Measurements from ENCODE around the gene ABI2.
A peak's percentile ranks its signal among the peaks of the same experiment; 100 is the strongest.

The ABI2 gene

DNA sequence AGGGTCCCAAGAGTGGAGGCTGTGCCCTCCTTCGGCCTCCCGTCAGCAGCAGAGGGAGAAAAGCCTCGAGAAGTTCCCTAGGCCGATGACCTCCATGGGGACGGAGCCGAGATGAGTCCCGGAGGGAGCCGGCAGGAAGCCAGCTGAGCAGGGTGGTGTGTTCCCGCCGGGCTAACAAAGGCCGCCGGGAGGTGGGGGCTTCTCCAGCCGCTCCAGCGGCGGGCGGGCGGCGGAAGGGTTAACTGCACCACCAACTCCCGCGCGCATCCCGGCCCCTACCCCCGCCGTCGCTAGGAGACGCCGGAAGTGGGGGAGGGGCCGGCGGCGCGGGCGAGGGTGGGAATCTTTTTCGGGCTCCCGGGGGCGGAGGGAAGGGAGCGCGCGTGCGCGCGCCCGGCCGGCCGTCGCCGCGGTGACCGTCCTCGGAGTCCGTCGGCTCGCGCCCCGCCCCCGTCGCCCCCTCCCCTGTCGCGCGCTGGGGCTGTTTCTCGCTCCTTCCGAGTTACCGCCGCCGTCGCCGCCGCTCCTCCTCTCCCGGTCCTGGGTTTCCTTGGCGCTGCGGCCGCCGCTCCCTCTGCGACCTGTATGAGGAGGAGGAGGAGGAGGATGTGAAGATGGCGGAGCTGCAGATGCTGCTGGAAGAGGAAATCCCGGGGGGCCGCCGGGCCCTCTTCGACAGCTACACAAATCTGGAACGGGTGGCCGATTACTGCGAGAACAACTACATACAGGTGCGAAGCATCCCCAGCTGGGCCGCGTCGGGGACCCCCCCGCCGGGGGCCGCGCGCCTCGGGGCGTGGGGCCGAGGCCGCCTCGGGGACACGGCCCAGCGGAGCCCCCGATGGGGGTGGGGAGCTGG, at the start of gene ABI2 (continued):
- TF ChIP-seq, protein P1, sequence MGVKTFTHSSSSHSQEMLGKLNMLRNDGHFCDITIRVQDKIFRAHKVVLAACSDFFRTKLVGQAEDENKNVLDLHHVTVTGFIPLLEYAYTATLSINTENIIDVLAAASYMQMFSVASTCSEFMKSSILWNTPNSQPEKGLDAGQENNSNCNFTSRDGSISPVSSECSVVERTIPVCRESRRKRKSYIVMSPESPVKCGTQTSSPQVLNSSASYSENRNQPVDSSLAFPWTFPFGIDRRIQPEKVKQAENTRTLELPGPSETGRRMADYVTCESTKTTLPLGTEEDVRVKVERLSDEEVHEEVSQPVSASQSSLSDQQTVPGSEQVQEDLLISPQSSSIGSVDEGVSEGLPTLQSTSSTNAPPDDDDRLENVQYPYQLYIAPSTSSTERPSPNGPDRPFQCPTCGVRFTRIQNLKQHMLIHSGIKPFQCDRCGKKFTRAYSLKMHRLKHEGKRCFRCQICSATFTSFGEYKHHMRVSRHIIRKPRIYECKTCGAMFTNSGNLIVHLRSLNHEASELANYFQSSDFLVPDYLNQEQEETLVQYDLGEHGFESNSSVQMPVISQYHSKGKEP (tag by site-specific recombination; IDR thresholded peaks at IDR 0.05) = 0 out of 2 replicates have a peak, but pooled peaks have one; percentile 11
- no peak for TF ChIP-seq ZNF549 (tag by site-specific recombination; IDR thresholded peaks at IDR 0.05)
- TF ChIP-seq ZBTB21 (tag by site-specific recombination; IDR thresholded peaks at IDR 0.05) = 0 out of 2 replicates have a peak, but pooled peaks have one; percentile 15
- peak; percentile 44; the same call in 1 of the 2 replicates for TF ChIP-seq ZNF660 (tag by site-specific recombination; IDR thresholded peaks at IDR 0.05)
- no peak for TF ChIP-seq ZNF416 (tag by site-specific recombination; IDR thresholded peaks at IDR 0.05)
- TF ChIP-seq ZNF366 (tag by site-specific recombination; conservative IDR thresholded peaks at IDR 0.05) = no peak; the same call in 1 of the 2 replicates
- TF ChIP-seq, protein P2, sequence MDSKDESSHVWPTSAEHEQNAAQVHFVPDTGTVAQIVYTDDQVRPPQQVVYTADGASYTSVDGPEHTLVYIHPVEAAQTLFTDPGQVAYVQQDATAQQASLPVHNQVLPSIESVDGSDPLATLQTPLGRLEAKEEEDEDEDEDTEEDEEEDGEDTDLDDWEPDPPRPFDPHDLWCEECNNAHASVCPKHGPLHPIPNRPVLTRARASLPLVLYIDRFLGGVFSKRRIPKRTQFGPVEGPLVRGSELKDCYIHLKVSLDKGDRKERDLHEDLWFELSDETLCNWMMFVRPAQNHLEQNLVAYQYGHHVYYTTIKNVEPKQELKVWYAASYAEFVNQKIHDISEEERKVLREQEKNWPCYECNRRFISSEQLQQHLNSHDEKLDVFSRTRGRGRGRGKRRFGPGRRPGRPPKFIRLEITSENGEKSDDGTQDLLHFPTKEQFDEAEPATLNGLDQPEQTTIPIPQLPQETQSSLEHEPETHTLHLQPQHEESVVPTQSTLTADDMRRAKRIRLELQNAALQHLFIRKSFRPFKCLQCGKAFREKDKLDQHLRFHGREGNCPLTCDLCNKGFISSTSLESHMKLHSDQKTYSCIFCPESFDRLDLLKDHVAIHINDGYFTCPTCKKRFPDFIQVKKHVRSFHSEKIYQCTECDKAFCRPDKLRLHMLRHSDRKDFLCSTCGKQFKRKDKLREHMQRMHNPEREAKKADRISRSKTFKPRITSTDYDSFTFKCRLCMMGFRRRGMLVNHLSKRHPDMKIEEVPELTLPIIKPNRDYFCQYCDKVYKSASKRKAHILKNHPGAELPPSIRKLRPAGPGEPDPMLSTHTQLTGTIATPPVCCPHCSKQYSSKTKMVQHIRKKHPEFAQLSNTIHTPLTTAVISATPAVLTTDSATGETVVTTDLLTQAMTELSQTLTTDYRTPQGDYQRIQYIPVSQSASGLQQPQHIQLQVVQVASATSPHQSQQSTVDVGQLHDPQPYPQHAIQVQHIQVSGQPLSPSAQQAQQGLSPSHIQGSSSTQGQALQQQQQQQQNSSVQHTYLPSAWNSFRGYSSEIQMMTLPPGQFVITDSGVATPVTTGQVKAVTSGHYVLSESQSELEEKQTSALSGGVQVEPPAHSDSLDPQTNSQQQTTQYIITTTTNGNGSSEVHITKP (tag by site-specific recombination; IDR thresholded peaks at IDR 0.05) = peak; percentile 84
- TF ChIP-seq ZNF404 (tag by site-specific recombination; IDR thresholded peaks at IDR 0.05) = no peak
- TF ChIP-seq KLF8 (tag by site-specific recombination; IDR thresholded peaks at IDR 0.05) = peak; percentile 51; the same call in 1 of the 2 replicates
- TF ChIP-seq ZNF621 (tag by site-specific recombination; IDR thresholded peaks at IDR 0.05) = no peak
- TF ChIP-seq ZSCAN23 (tag by site-specific recombination; IDR thresholded peaks at IDR 0.05) = no peak
- no peak for TF ChIP-seq ZNF426 (tag by site-specific recombination; IDR thresholded peaks at IDR 0.05)
- TF ChIP-seq OVOL3 (tag by site-specific recombination; IDR thresholded peaks at IDR 0.05) = no peak
- TF ChIP-seq, protein P3, sequence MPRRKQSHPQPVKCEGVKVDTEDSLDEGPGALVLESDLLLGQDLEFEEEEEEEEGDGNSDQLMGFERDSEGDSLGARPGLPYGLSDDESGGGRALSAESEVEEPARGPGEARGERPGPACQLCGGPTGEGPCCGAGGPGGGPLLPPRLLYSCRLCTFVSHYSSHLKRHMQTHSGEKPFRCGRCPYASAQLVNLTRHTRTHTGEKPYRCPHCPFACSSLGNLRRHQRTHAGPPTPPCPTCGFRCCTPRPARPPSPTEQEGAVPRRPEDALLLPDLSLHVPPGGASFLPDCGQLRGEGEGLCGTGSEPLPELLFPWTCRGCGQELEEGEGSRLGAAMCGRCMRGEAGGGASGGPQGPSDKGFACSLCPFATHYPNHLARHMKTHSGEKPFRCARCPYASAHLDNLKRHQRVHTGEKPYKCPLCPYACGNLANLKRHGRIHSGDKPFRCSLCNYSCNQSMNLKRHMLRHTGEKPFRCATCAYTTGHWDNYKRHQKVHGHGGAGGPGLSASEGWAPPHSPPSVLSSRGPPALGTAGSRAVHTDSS (tag by site-specific recombination; IDR thresholded peaks at IDR 0.05) = peak; percentile 84
- TF ChIP-seq ZNF785 (tag by site-specific recombination; IDR thresholded peaks at IDR 0.05) = no peak
- peak; percentile 42; the same call in 1 of the 2 replicates for TF ChIP-seq ZNF629 (tag by site-specific recombination; IDR thresholded peaks at IDR 0.05)
- TF ChIP-seq ZNF202 (tag by site-specific recombination; IDR thresholded peaks at IDR 0.05; ENCODE audit: borderline replicate concordance) = no peak
- TF ChIP-seq ZNF391 (tag by site-specific recombination; IDR thresholded peaks at IDR 0.05; ENCODE audit: borderline replicate concordance, low read depth) = peak; percentile 52; the same call in 1 of the 2 replicates
- TF ChIP-seq KLF10 (tag by site-specific recombination; IDR thresholded peaks at IDR 0.05) = peak; percentile 71
- no peak; the same call in 1 of the 2 replicates for TF ChIP-seq ZBTB20 (tag by site-specific recombination; IDR thresholded peaks at IDR 0.05)
- no peak for TF ChIP-seq ZSCAN16 (tag by site-specific recombination; IDR thresholded peaks at IDR 0.05)
- TF ChIP-seq, protein P4, sequence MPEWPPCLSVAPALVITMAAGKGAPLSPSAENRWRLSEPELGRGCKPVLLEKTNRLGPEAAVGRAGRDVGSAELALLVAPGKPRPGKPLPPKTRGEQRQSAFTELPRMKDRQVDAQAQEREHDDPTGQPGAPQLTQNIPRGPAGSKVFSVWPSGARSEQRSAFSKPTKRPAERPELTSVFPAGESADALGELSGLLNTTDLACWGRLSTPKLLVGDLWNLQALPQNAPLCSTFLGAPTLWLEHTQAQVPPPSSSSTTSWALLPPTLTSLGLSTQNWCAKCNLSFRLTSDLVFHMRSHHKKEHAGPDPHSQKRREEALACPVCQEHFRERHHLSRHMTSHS (tag by site-specific recombination; IDR thresholded peaks at IDR 0.05) = no peak
- no peak for TF ChIP-seq SCRT1 (tag by site-specific recombination; IDR thresholded peaks at IDR 0.05; ENCODE audit: borderline replicate concordance)
- TF ChIP-seq ZFHX2 (tag by site-specific recombination; conservative IDR thresholded peaks at IDR 0.05) = peak; percentile 59
- no peak for TF ChIP-seq ZNF654 (tag by site-specific recombination; IDR thresholded peaks at IDR 0.05; ENCODE audit: low read depth)
- TF ChIP-seq, protein P5, sequence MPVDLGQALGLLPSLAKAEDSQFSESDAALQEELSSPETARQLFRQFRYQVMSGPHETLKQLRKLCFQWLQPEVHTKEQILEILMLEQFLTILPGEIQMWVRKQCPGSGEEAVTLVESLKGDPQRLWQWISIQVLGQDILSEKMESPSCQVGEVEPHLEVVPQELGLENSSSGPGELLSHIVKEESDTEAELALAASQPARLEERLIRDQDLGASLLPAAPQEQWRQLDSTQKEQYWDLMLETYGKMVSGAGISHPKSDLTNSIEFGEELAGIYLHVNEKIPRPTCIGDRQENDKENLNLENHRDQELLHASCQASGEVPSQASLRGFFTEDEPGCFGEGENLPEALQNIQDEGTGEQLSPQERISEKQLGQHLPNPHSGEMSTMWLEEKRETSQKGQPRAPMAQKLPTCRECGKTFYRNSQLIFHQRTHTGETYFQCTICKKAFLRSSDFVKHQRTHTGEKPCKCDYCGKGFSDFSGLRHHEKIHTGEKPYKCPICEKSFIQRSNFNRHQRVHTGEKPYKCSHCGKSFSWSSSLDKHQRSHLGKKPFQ (tag by site-specific recombination; IDR thresholded peaks at IDR 0.05) = peak; percentile 63
- TF ChIP-seq BCL11A (tag by site-specific recombination; IDR thresholded peaks at IDR 0.05; ENCODE audit: low read depth) = no peak
- TF ChIP-seq ZFP3 (tag by site-specific recombination; IDR thresholded peaks at IDR 0.05; ENCODE audit: low read depth) = no peak
- TF ChIP-seq, protein P6, sequence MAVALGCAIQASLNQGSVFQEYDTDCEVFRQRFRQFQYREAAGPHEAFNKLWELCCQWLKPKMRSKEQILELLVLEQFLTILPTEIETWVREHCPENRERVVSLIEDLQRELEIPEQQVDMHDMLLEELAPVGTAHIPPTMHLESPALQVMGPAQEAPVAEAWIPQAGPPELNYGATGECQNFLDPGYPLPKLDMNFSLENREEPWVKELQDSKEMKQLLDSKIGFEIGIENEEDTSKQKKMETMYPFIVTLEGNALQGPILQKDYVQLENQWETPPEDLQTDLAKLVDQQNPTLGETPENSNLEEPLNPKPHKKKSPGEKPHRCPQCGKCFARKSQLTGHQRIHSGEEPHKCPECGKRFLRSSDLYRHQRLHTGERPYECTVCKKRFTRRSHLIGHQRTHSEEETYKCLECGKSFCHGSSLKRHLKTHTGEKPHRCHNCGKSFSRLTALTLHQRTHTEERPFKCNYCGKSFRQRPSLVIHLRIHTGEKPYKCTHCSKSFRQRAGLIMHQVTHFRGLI (tag by site-specific recombination; IDR thresholded peaks at IDR 0.05) = no peak
